WTC11 (cell line): Measurements from ENCODE around the gene NCL.

Experiments used
- CTCF ChIP-seq: fragments of 200-600 bp; IDR thresholded peaks from 2 replicates; pipeline ENCODE4 v1.8.0; 2022; ENCODE audit warnings: antibody characterized with exemption
- IRF1 ChIP-seq: sonication (generic); formaldehyde crosslinking; IDR thresholded peaks from 2 replicates; pipeline ENCODE4 v1.8.0; 2023; ENCODE audit warnings: missing genetic modification reagents
- TP53 ChIP-seq: sonication (generic); formaldehyde crosslinking; IDR thresholded peaks from 2 replicates; pipeline ENCODE4 v1.8.1; 2023; ENCODE audit warnings: mild to moderate bottlenecking, missing genetic modification reagents
- USF2 ChIP-seq: sonication (generic); formaldehyde crosslinking; IDR thresholded peaks from 2 replicates; pipeline ENCODE4 v1.8.1; 2023; ENCODE audit warnings: mild to moderate bottlenecking, missing genetic modification reagents, moderate library complexity

- TF ChIP-seq CTCF, result no peak
- no peak for TF ChIP-seq USF2
- TF ChIP-seq TP53 (CRISPR knock-in tag), result no peak
- no peak for TF ChIP-seq IRF1 (CRISPR knock-in tag)
Measured at GRCh38 chr2:231483398-231484329, 19.4 kb upstream of the NCL start.
